ENCODE data around the gene STN1. TPM values are rescaled to one million over a fixed set of nuclear protein-coding genes. Genes with fewer than 3 reads are reported as not detected.

The STN1 gene, protein sequence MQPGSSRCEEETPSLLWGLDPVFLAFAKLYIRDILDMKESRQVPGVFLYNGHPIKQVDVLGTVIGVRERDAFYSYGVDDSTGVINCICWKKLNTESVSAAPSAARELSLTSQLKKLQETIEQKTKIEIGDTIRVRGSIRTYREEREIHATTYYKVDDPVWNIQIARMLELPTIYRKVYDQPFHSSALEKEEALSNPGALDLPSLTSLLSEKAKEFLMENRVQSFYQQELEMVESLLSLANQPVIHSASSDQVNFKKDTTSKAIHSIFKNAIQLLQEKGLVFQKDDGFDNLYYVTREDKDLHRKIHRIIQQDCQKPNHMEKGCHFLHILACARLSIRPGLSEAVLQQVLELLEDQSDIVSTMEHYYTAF
- total RNA-seq (2022; extraction: Qiagen RNA extraction; ENCODE audit: low read depth), result 22.0 to 26.3 TPM (median 24.6 TPM) in 5 replicates

DNA sequence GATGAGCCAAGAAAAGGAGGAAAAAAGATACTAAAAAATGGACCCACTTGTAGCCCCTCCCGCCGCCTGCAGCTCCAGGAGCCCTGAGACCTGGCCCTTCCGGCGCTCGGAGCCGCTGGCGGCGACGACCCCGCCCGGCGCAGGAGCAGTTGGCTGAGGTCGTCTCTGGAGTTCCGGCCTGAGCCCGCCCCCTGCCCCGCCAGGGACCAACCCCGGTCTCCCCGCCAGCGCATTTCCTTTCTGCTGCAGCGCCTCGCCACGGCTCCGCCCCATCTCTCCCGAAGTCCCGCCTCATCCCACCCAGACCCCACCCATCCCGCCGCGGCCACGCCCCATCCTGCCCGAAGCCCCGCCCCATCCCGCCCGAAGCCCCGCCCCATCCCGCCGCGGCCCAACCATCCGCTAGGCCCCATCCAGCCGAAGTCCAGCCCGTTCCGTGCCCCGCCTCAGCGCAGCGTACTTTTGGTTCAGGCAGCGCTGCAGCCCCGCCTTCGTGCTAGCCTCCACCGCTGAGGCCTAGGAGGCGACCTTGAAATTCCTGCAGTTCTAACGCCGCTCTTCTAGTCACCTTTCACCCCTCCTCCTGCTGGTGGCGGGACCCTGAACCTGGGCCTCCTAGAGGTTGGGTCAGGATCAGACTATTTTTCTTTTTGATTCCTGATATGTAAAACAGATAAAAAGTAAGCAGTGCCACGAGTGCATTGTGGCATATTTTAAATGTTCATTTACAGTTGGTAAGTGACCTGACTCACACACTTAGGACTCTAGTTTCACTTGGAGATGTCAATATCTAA, at the start of gene STN1:
STN1 (minus strand) TSS at position 132 of the 794 bp plus-strand sequence. CDS start 590 bp downstream, outside the sequence.

DNA sequence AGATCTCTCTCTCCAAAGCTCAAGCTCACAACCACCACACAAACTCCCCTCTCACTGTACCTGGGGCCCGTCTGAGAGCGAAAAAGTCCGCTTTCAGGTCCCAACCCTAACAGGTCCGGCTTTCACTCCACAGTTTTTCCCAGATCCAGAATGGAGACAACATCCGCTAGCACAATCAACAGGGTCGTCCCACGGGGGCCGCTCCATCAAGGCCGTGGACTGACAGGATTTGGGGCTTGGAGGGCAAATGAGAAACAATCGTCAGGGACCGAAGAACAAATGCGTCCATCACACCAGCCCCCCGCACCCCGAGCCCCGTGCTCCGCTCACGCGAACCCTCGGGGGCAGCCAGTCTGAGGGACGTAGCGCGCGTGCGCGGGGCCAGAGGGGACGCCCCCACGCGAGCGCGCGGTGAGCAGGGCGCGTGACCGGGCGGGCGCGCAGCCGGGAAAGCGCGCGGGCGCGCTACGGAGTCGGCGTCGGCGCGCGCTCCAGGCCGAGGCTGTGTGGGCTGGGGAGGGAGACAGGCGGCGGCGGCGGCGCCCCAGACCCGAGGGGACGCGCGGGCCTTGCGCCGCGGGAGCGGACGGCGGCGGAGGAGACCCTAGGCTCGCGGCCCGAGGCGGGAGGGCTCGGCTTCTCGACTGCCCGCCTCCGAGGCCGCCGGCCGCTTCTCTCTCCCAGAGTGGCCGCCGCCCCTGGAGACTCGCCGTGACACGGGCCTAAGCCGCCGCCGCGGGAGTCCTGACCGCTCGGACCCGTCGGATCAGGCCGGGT, 48.9 kb upstream of the STN1 start, which contains the start of gene SLK:
SLK (plus strand) TSS at position 470 of the 777 bp plus-strand sequence. CDS start 606 bp downstream, outside the sequence.

DNA sequence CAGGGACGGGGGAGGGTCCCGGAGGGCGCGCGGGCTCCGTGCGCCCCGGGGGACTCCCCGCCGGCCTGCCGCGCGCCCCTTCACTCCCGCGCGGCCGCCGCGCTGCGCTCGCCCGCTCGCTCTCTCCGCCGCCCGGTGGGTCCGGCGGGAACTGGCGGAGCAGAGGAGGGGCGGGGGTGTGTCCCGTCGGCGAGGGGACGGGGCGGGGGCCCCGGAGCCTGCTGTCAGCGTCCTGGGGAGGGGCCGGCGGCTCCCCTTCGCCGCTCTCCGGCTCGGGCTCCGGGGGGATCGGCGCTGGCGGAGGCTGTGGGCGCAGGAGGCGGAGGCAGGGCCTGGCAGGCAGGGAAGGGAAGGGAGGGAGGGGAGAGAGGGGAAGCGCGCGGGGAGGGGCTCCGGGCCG, 62.6 kb downstream of the STN1 start, which contains the start of gene SH3PXD2A:
SH3PXD2A (minus strand) TSS at position 153 of the 400 bp plus-strand sequence. CDS start 310 bp downstream, outside the sequence.

Other genes with a start within 250 kb of the STN1 start
- 0.82 to 1.7 TPM (median 1.5 TPM) in 5 replicates for gene SH3PXD2A, start 62.6 kb downstream of the STN1 start, total RNA-seq (2022; extraction: Qiagen RNA extraction; ENCODE audit: low read depth)
- 27.1 to 44.4 TPM (median 38.8 TPM) in 5 replicates for gene SLK, start 49.0 kb upstream of the STN1 start, total RNA-seq (2022; extraction: Qiagen RNA extraction; ENCODE audit: low read depth)
- 1.5 to 2.2 TPM (median 1.8 TPM) in 5 replicates for gene COL17A1, start 167.7 kb upstream of the STN1 start, total RNA-seq (2022; extraction: Qiagen RNA extraction; ENCODE audit: low read depth)
- 14.7 to 20.6 TPM (median 17.4 TPM) in 5 replicates for gene SFR1, start 204.0 kb upstream of the STN1 start, total RNA-seq (2022; extraction: Qiagen RNA extraction; ENCODE audit: low read depth)